Peyer's patch (tissue), 4 donors: ENCODE results near the gene WDR86.

Experiments
- CTCF ChIP-seq, 6 experiments: fragments of 450-650 bp in 4 of 6; fragments of 200-600 bp in 2 of 6; sonication (generic) in 1 of 6; IDR thresholded peaks; one replicate each; pipeline ENCODE4 v1.5.1; 2017 to 2019; ENCODE audit warnings: antibody characterized with exemption in 6 of 6, mild to moderate bottlenecking in 3 of 6, moderate library complexity in 1 of 6
- POLR2A ChIP-seq, 2 donors: fragments of 450-650 bp; IDR thresholded peaks; one replicate each; pipeline ENCODE4 v1.5.1; 2017; ENCODE audit warnings: antibody characterized with exemption in 2 of 2, mild to moderate bottlenecking in 2 of 2, moderate library complexity in 2 of 2

GRCh38 chr7:151424799-151425198 is 15.0 kb upstream of the WDR86 start:
- TF ChIP-seq CTCF (IDR thresholded peaks at IDR 0.05) (no peak), POLR2A (IDR thresholded peaks at IDR 0.05) (no peak)
